B cell (primary cell): ENCODE results near the gene PVALEF.

Experiments used
- EZH2 ChIP-seq: IDR thresholded peaks from 2 replicates; pipeline ENCODE4 v1.6.1; 2012; ENCODE audit warnings: borderline replicate concordance, low read depth, mild to moderate bottlenecking, moderate library complexity, low read length; ENCODE audit not compliant: insufficient read depth, poor library complexity, severe bottlenecking
- TF ChIP-seq, protein P1 (sequence below): fragments of 200-600 bp; IDR thresholded peaks from one replicate; pipeline ENCODE4 v1.8.0; 2022; ENCODE audit warnings: antibody characterized with exemption, mild to moderate bottlenecking

DNA sequence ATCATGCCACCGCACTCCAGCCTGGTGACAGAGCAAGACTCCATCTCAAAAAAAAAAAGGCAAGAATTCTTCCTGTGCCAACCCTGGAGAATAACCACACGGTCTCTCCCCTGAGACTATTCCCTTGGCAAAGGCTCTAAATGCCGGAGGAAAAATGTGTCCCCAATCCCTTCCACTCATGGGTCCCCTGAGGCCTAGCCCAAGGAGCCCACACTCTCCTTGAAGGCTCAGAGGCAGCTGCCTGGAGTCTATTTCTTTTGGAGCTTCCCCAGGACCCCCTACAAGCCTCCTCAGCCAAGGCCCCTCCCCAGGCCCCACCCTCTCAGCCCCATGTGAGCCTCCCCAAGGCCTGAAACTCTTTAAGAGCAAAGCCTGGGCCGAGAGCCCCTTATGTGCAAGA is 40.9 kb downstream of the PVALEF start:
- TF ChIP-seq, protein P1, sequence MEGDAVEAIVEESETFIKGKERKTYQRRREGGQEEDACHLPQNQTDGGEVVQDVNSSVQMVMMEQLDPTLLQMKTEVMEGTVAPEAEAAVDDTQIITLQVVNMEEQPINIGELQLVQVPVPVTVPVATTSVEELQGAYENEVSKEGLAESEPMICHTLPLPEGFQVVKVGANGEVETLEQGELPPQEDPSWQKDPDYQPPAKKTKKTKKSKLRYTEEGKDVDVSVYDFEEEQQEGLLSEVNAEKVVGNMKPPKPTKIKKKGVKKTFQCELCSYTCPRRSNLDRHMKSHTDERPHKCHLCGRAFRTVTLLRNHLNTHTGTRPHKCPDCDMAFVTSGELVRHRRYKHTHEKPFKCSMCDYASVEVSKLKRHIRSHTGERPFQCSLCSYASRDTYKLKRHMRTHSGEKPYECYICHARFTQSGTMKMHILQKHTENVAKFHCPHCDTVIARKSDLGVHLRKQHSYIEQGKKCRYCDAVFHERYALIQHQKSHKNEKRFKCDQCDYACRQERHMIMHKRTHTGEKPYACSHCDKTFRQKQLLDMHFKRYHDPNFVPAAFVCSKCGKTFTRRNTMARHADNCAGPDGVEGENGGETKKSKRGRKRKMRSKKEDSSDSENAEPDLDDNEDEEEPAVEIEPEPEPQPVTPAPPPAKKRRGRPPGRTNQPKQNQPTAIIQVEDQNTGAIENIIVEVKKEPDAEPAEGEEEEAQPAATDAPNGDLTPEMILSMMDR: no peak
- TF ChIP-seq EZH2: no peak
